ENCODE data around the gene CETN1. TPM values are rescaled to one million over a fixed set of nuclear protein-coding genes. Genes with fewer than 3 reads are reported as not detected.

CETN1 gene
- under 1 TPM in 2 of 8 experiments, not detected in 6; 0.08 to 0.28 TPM for total RNA-seq

DNA sequence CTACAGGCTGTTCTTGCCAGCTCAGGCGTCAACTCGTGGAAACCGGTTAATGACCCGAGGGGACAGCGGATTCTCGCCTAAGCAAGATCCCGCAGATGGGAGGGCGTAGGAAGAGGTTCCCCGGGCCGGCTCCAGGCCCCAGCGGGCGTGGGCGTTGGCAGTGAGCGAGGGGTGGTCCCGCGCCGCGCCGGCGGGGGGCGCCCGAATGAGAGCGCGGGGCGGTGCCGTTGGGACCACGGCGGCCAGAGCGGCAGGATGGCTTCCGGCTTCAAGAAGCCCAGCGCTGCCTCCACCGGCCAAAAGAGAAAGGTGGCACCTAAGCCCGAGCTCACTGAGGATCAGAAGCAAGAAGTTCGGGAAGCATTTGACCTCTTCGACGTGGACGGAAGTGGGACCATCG is at the start of gene CETN1:
Gene CETN1 (plus strand): TSS at position 227 of the 400 bp plus-strand sequence. CDS start 29 bp downstream, at position 256.
- Histone ChIP-seq H3K4me1 (replicated peaks in 1 of 2) (peaks cover 0 to 4% of the 10 kb centered on the region in 2 donors), H3K27ac (no peak within 1 kb of the TSS), H3K4me3 (no peak within 1 kb of the TSS)
- in situ Hi-C loops (cut with MboI; ENCODE audit: low pct_unique_long_range_greater_than_20kb in 2 of 9, low sequenced_read_pairs in 9 of 9, unreplicated experiment in 9 of 9): no loop called here
- ATAC-seq (replicated peaks in 6 of 8): no peak
- 85 to 93% (median 92%) methylated on average over 4 to 12 of the region's 38 CpGs; no CpG with 5 or more reads in 6 of the 10 experiments for WGBS, 10 experiments

DNA sequence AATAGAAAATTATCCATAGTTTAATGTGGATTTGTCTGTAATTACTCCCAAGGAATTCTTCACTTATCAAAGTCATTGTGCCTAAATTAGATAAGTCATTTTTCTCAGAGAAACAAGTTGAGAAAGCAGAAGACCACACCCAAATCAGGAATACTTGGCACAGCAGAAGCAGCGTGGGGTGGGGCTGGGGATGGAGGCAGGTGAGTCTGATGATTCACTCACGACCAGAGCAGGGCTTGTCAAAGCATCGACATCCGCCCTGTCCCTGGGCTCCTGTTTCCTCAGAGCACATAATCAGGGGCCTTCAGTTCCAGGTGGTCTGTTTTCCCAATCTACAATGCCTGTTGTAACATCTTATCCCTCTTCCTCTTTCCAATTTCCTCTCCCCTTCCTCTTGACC is 48.2 kb upstream of the CETN1 start:
- no peak overlapping the region for H3K4me3 ChIP-seq
- in situ Hi-C loops (cut with MboI; ENCODE audit: low pct_unique_long_range_greater_than_20kb in 2 of 9, low sequenced_read_pairs in 9 of 9, unreplicated experiment in 9 of 9): no loop called here
- H3K4me1 ChIP-seq (replicated peaks in 1 of 2): no peaks in the 10 kb centered on the region
- WGBS, 10 experiments: 10 to 100% (median 63%) methylated on average over 1 to 4 of the region's 4 CpGs; no CpG with 5 or more reads in 4 of the 10 experiments
- peak in 1 of 8 experiments; percentile 40 for ATAC-seq (replicated peaks in 6 of 8)
- no peak overlapping the region for H3K27ac ChIP-seq

DNA sequence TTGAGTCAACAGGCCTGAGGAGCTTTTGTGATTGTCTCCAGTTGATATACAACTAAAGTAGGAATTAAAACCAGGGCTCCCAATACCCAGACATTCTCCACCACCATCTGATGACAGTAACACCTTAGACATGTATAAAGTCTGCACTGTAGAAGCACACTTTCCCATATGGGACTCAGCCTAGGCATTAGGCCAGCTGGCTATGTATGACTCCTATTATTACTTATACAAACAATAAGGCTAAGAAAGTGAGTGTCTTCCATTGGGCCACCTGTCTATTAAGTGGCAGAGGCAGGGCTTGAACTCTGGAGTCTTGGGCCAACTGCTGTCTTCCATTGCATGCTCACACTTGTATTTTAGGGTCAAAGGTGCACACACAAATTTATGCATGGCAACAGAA is 47.5 kb upstream of the CETN1 start:
- Histone ChIP-seq H3K4me1 (replicated peaks in 1 of 2) (no peaks in the 10 kb centered on the region), H3K27ac (no peak overlapping the region), H3K4me3 (no peak overlapping the region)
- in situ Hi-C loops (cut with MboI; ENCODE audit: low pct_unique_long_range_greater_than_20kb in 2 of 9, low sequenced_read_pairs in 9 of 9, unreplicated experiment in 9 of 9): no loop called here
- ATAC-seq (replicated peaks in 6 of 8): no peak

DNA sequence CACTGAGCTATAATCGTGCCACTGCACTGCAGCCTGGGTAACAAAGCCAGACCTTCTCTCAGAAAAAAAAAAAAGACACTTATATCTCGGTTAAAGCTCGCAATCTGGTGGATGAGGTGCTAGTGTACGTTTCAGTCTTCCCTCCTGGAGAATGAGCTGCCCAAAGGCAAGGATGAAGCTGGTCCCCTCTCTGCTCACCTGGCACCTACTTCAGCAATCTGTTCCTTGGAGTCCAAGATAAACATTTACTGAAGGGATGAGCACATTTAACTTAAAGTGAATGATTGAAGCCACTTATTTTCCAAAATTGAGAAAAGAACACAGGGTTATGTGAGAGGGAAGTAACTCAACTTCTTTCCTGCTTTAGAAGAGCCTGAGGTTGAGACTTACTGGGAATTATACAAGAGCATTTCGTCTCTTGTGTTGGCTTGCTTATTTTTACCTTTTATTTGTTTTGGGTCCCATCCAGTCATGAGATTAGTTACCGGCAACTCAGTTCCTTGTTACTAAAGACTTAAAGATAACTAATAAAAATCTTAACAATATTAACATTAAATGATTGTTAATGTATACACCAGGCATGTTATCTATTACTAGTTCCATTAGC is 46.1 kb upstream of the CETN1 start:
- 49 to 100% (median 85%) methylated on average over 1 to 6 of the region's 6 CpGs for WGBS, 10 experiments
- Histone ChIP-seq H3K27ac (no peak overlapping the region), H3K4me1 (replicated peaks in 1 of 2) (no peaks in the 10 kb centered on the region), H3K4me3 (no peak overlapping the region)
- ATAC-seq (replicated peaks in 6 of 8): no peak
- in situ Hi-C loops (cut with MboI; ENCODE audit: low pct_unique_long_range_greater_than_20kb in 2 of 9, low sequenced_read_pairs in 9 of 9, unreplicated experiment in 9 of 9): no loop called here

DNA sequence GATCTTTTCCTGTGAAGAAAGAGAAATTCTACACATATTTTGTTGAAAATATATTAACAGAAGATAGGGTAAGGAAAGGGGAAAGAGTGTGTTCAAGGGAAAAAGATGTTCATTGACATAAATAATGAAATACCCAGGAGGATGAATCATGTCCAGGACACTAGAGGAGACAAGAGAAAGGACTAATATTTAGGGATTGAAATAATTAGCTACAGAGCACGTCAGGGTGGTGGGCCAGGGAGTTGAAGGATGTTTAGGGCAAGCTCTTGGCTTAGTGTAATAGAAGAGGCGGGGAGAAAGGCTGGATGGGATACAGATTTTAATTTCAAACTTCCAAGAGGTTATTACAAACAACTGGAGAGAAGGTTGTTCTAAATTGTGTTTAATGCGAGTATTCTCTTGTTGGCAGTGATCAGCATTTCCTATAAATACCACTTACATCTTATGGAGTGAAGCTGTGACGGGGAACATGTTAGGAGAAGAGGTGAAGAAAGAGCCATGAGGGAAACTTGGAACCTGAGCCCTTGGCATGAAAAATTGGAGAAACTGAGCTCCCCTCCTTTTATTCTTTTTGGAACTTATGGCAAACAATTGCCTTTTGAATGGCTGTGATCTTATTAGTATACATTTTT is 36.6 kb upstream of the CETN1 start:
- no peaks in the 10 kb centered on the region for H3K4me1 ChIP-seq (replicated peaks in 1 of 2)
- H3K27ac ChIP-seq: no peak overlapping the region
- in situ Hi-C loops (cut with MboI; ENCODE audit: low pct_unique_long_range_greater_than_20kb in 2 of 9, low sequenced_read_pairs in 9 of 9, unreplicated experiment in 9 of 9): no loop called here
- H3K4me3 ChIP-seq: no peak overlapping the region
- WGBS, 10 experiments: 4 to 100% (median 89%) methylated on average over 2 to 4 of the region's 4 CpGs; no CpG with 5 or more reads in 1 of the 10 experiments
- ATAC-seq (replicated peaks in 6 of 8): no peak

DNA sequence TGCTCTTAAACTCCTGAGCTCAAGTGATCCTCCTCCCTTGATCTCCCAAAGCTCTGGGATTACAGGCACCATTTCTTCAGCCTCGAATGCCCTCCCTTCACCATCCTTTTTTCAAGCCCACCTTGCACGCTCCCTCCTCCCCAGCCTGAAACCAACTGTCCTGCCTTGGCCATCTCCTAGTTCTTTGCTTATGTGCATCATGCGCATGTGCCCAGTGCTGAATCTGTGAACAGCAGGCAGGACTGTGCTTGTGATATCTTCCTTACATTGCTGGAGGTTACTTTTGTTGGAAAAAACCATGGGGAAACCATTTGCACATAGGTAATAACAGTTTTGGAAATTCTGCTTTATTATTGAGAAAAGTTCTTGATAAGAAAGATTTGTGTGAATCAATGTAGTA is 30.2 kb upstream of the CETN1 start:
- H3K4me3 ChIP-seq: no peak overlapping the region
- 40 to 100% (median 63%) methylated on average over 2 to 3 of the region's 3 CpGs; no CpG with 5 or more reads in 4 of the 10 experiments for WGBS, 10 experiments
- no peaks in the 10 kb centered on the region for H3K4me1 ChIP-seq (replicated peaks in 1 of 2)
- H3K27ac ChIP-seq: no peak overlapping the region
- peak in 3 of 8 experiments; percentile 51 to 71 (median 67) for ATAC-seq (replicated peaks in 6 of 8)
- in situ Hi-C loops (cut with MboI; ENCODE audit: low pct_unique_long_range_greater_than_20kb in 2 of 9, low sequenced_read_pairs in 9 of 9, unreplicated experiment in 9 of 9): no loop called here

DNA sequence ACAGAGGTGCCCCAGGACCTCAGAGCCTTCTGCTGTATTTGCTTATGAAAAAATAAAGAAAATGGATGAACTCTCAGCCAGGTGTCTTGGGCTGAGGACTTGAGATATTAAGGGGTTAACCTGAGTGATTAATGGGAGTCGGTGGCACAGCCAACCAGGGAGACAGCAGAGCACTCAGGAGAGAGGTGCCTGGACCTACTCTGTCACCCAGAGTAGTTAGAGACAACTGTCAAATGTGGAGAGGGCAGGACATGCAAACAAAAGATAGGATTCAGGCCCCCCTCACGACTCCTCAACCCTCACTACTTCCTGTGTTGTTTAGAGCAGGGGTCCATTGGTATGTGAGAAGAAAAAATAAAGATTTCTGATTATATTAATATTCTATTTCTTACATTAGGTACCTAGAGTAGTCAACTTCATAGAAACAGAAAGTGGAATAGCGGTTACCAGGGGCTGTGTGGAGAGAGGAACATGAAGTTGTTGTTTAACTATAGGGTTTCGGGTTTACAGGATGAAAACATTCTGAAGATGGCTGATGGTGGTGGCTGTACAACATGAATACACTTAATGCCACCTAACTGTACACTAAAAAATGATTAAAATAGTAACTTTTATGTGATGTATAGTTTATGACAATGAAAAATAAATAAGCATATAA is 28.6 kb upstream of the CETN1 start:
- in situ Hi-C loops (cut with MboI; ENCODE audit: low pct_unique_long_range_greater_than_20kb in 2 of 9, low sequenced_read_pairs in 9 of 9, unreplicated experiment in 9 of 9): no loop called here
- Histone ChIP-seq H3K27ac (no peak overlapping the region), H3K4me1 (replicated peaks in 1 of 2) (no peaks in the 10 kb centered on the region), H3K4me3 (no peak overlapping the region)
- no peak for ATAC-seq (replicated peaks in 6 of 8)
- WGBS, 10 experiments: 39 to 100% (median 82%) methylated on average over 1 to 4 of the region's 4 CpGs

DNA sequence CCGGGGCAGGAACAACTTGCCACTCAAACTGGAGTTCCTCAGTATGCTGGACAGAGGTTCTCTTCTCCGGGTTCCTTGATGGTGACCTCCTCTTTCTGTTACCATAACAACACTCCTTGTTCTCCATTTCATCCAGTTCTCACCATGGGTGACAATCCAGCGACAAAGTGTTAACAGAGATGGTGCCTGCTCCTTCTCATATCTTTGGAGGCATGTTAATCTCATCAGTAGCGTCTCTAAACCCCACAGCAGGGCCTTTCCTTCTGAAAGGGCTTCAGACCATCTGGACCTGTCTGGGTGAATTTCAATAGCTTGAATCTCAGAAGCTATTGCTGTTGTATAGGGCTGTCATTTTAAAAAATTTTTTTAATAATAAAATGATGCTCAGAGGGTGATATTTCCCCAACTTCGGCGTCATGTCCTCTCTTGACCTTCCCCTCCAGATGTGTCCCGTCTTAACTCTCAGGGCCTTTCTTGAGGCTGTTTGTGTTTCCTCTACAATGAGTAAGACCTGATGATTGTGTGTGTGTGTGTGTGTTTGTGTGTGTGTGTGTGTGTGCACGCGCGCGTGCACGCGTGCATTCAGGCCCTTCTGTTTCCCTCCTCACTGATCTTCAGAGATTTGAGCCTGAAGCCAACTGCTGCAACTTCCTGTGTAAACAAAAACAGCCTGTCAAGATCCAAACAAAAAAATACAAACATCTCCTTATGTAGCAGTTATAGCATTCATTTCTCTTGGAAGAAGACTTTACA is 24.3 kb upstream of the CETN1 start:
- Histone ChIP-seq H3K27ac (no peak overlapping the region), H3K4me3 (no peak overlapping the region), H3K4me1 (replicated peaks in 1 of 2) (no peaks in the 10 kb centered on the region)
- ATAC-seq (replicated peaks in 6 of 8): no peak
- WGBS, 10 experiments: 45 to 100% (median 84%) methylated on average over 1 to 12 of the region's 13 CpGs; no CpG with 5 or more reads in 1 of the 10 experiments
- in situ Hi-C loops (cut with MboI; ENCODE audit: low pct_unique_long_range_greater_than_20kb in 2 of 9, low sequenced_read_pairs in 9 of 9, unreplicated experiment in 9 of 9): no loop called here

DNA sequence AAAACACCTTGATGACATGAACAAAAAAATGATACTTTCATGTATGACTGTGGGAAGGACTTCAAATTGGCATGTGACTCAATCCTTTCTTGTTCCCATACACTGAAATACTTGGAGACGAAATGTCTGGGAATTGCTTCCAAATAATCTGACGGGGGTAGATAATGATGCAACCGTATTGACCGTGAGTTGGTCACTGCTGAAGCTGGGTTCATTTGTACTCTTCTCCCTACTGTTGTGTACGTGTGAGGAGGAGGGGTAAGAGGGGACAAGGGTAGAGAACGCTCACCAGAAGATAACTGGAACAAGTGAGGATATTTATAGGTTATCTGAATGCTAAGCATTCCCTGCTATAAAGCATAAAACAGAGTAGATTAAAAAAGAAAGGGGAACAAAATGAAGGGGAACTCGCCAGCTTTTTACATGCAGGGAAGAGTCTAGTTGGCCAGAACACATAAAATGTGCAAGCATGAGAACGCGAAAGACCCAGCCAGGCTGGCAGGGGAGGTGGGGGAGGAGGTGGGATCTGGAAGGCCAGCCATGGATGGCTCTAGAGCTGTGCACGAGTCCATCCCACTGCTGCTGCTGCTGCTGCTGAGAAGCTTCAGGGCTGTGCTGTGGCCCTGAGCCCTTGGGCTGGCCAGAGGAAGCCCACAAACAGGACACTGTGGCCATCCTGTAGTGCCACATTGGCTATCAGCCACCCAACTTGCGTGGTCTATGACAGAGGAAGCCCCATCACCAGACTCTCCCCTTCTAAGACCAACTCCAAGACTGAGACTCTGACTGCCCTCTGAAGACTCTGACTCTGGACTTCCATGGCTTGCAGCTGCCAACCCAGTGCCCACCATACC is 15.2 kb upstream of the CETN1 start:
- H3K27ac ChIP-seq: no peak overlapping the region
- no peak overlapping the region for H3K4me3 ChIP-seq
- no peaks in the 10 kb centered on the region for H3K4me1 ChIP-seq (replicated peaks in 1 of 2)
- ATAC-seq (replicated peaks in 6 of 8): no peak
- 21 to 100% (median 82%) methylated on average over 3 to 9 of the region's 11 CpGs; no CpG with 5 or more reads in 1 of the 10 experiments for WGBS, 10 experiments
- in situ Hi-C loops (cut with MboI; ENCODE audit: low pct_unique_long_range_greater_than_20kb in 2 of 9, low sequenced_read_pairs in 9 of 9, unreplicated experiment in 9 of 9): no loop called here

DNA sequence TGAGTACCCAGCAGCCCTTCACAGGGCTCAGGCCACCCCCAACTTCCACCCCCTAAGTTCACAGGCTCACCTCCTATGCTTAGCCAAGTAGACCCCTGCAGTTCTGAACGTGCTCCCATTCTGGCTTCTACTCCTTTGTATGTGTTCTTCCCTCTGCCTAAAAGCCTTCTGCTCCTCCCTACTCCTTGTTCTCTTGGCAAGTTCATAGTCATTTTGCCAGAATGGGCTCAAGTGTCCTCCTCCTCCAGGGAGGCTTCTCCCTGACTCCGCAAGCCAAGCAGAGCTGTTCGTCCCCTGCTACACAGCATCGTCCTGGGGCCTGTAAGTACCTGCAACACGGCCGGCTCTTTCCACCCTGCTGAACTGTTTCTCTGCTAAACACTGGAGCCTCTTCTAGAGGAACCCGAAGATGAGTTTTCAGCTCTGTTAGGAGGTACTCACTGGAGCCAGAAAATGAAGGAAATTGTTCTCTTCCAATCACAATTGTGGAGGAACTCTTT is 14.6 kb upstream of the CETN1 start:
- ATAC-seq (replicated peaks in 6 of 8): no peak
- Histone ChIP-seq H3K27ac (no peak overlapping the region), H3K4me3 (no peak overlapping the region), H3K4me1 (replicated peaks in 1 of 2) (no peaks in the 10 kb centered on the region)
- 52 to 85% (median 71%) methylated on average over 1 to 6 of the region's 7 CpGs; no CpG with 5 or more reads in 3 of the 10 experiments for WGBS, 10 experiments
- in situ Hi-C loops (cut with MboI; ENCODE audit: low pct_unique_long_range_greater_than_20kb in 2 of 9, low sequenced_read_pairs in 9 of 9, unreplicated experiment in 9 of 9): no loop called here

DNA sequence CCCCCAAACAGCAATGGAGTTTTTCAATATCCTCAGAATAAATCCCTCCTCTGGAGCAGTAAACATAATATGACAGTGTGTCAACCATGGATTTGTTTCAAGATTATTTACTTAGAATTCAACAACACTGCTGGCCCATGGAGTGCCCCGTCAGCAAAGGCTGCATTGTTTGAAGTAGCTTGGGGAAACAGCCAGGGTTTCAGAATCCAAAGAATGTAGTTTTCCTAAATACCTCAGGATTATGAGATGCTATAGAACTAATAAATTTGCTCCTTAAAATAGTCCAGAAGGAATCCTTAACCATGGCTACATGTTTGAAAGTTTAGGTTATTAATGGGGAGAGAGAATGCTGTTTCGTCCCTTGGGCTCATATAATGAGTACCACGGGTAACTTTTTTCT is 13.1 kb upstream of the CETN1 start:
- in situ Hi-C loops (cut with MboI; ENCODE audit: low pct_unique_long_range_greater_than_20kb in 2 of 9, low sequenced_read_pairs in 9 of 9, unreplicated experiment in 9 of 9): no loop called here
- no peak overlapping the region for H3K27ac ChIP-seq
- H3K4me1 ChIP-seq (replicated peaks in 1 of 2): no peaks in the 10 kb centered on the region
- WGBS, 10 experiments: 14 to 100% (median 83%) methylated on average over 1 to 3 of the region's 3 CpGs; no CpG with 5 or more reads in 1 of the 10 experiments
- no peak overlapping the region for H3K4me3 ChIP-seq
- ATAC-seq (replicated peaks in 6 of 8): peak in 2 of 8 experiments; percentile 36 to 54

DNA sequence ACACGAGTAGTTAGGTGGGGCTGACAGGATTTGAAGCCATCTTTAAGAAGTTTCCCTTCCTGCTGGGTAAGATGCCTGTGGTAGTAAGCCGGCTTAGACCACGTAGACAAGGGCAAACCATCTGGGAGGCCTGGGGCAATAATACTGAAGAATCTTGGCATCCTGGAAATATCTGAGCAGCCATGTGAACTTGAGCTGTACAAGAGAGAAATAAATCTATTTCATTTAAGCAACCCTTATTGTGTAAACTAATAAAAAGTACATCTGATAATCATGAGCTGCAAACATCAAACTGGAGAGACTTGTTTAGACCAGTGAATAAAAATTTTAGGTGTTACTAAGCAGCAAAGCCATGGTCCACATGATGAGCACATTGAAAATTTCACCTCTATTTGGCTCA is 11.4 kb upstream of the CETN1 start:
- Histone ChIP-seq H3K4me3 (no peak overlapping the region), H3K27ac (no peak overlapping the region), H3K4me1 (replicated peaks in 1 of 2) (no peaks in the 10 kb centered on the region)
- in situ Hi-C loops (cut with MboI; ENCODE audit: low pct_unique_long_range_greater_than_20kb in 2 of 9, low sequenced_read_pairs in 9 of 9, unreplicated experiment in 9 of 9): no loop called here
- WGBS, 10 experiments: 20 to 100% (median 63%) methylated on average over 1 to 3 of the region's 3 CpGs; no CpG with 5 or more reads in 2 of the 10 experiments
- ATAC-seq (replicated peaks in 6 of 8): no peak
